ENCODE measurements around the gene TEX51.

TEX51 gene

GRCh38 chr2:126858436-126858835 lies 40.3 kb upstream of the TEX51 start:
- Histone ChIP-seq H3K4me3 (ENCODE audit: extremely low read depth, insufficient read depth, low read length, poor library complexity, severe bottlenecking) (no peak overlapping the region), H3K27ac (ENCODE audit: low read depth, low read length, severe bottlenecking) (no peak overlapping the region), H3K4me1 (ENCODE audit: control insufficient read depth, insufficient read depth, low read length, poor library complexity, severe bottlenecking) (no peaks in the 10 kb centered on the region), H3K9me3 (ENCODE audit: control insufficient read depth, low read length) (no peaks in the 10 kb centered on the region), H3K36me3 (ENCODE audit: control insufficient read depth, insufficient read depth, low read length) (no peaks in the 10 kb centered on the region)
- WGBS, 2 experiments (ENCODE audit: insufficient coverage in 2 of 2): 62 to 71% methylated on average over 2 of the region's 3 CpGs

GRCh38 chr2:126858991-126859390 lies 39.7 kb upstream of the TEX51 start:
- Histone ChIP-seq H3K27ac (ENCODE audit: low read depth, low read length, severe bottlenecking) (no peak overlapping the region), H3K9me3 (ENCODE audit: control insufficient read depth, low read length) (no peaks in the 10 kb centered on the region), H3K36me3 (ENCODE audit: control insufficient read depth, insufficient read depth, low read length) (no peaks in the 10 kb centered on the region), H3K4me3 (ENCODE audit: extremely low read depth, insufficient read depth, low read length, poor library complexity, severe bottlenecking) (no peak overlapping the region), H3K4me1 (ENCODE audit: control insufficient read depth, insufficient read depth, low read length, poor library complexity, severe bottlenecking) (no peaks in the 10 kb centered on the region)
- 73 to 100% methylated on average over 1 to 5 of the region's 5 CpGs for WGBS, 2 experiments (ENCODE audit: insufficient coverage in 2 of 2)

GRCh38 chr2:126859631-126860030 lies 39.1 kb upstream of the TEX51 start:
- Histone ChIP-seq H3K4me3 (ENCODE audit: extremely low read depth, insufficient read depth, low read length, poor library complexity, severe bottlenecking) (no peak overlapping the region), H3K9me3 (ENCODE audit: control insufficient read depth, low read length) (no peaks in the 10 kb centered on the region), H3K36me3 (ENCODE audit: control insufficient read depth, insufficient read depth, low read length) (no peaks in the 10 kb centered on the region), H3K4me1 (ENCODE audit: control insufficient read depth, insufficient read depth, low read length, poor library complexity, severe bottlenecking) (no peaks in the 10 kb centered on the region), H3K27ac (ENCODE audit: low read depth, low read length, severe bottlenecking) (no peak overlapping the region)

- Histone ChIP-seq H3K36me3 (ENCODE audit: control insufficient read depth, insufficient read depth, low read length) (no peaks in the 10 kb centered on the region), H3K4me1 (ENCODE audit: control insufficient read depth, insufficient read depth, low read length, poor library complexity, severe bottlenecking) (no peaks in the 10 kb centered on the region), H3K4me3 (ENCODE audit: extremely low read depth, insufficient read depth, low read length, poor library complexity, severe bottlenecking) (no peak overlapping the region), H3K27ac (ENCODE audit: low read depth, low read length, severe bottlenecking) (no peak overlapping the region), H3K9me3 (ENCODE audit: control insufficient read depth, low read length) (peaks cover 2% of the 10 kb centered on the region)
- 82% methylated on average over 1 of the region's 2 CpGs; no CpG with 5 or more reads in 1 of the 2 experiments for WGBS, 2 experiments (ENCODE audit: insufficient coverage in 2 of 2)
Measured at GRCh38 chr2:126860385-126860784, 38.3 kb upstream of the TEX51 start.

GRCh38 chr2:126862730-126863129 lies 36.0 kb upstream of the TEX51 start:
- Histone ChIP-seq H3K4me1 (ENCODE audit: control insufficient read depth, insufficient read depth, low read length, poor library complexity, severe bottlenecking) (no peaks in the 10 kb centered on the region), H3K4me3 (ENCODE audit: extremely low read depth, insufficient read depth, low read length, poor library complexity, severe bottlenecking) (no peak overlapping the region), H3K27ac (ENCODE audit: low read depth, low read length, severe bottlenecking) (no peak overlapping the region), H3K9me3 (ENCODE audit: control insufficient read depth, low read length) (peaks cover 5% of the 10 kb centered on the region), H3K36me3 (ENCODE audit: control insufficient read depth, insufficient read depth, low read length) (no peaks in the 10 kb centered on the region)
- 89% methylated on average over 1 of the region's 1 CpG; no CpG with 5 or more reads in 1 of the 2 experiments for WGBS, 2 experiments (ENCODE audit: insufficient coverage in 2 of 2)

- Histone ChIP-seq H3K27ac (ENCODE audit: low read depth, low read length, severe bottlenecking) (no peak overlapping the region), H3K4me3 (ENCODE audit: extremely low read depth, insufficient read depth, low read length, poor library complexity, severe bottlenecking) (no peak overlapping the region), H3K4me1 (ENCODE audit: control insufficient read depth, insufficient read depth, low read length, poor library complexity, severe bottlenecking) (no peaks in the 10 kb centered on the region), H3K36me3 (ENCODE audit: control insufficient read depth, insufficient read depth, low read length) (no peaks in the 10 kb centered on the region), H3K9me3 (ENCODE audit: control insufficient read depth, low read length) (peaks cover 5% of the 10 kb centered on the region)
- 67 to 89% methylated on average over 2 to 4 of the region's 5 CpGs for WGBS, 2 experiments (ENCODE audit: insufficient coverage in 2 of 2)
Measured at GRCh38 chr2:126863336-126864015, 35.2 kb upstream of the TEX51 start.

- 77 to 90% methylated on average over 3 of the region's 3 CpGs for WGBS, 2 experiments (ENCODE audit: insufficient coverage in 2 of 2)
- H3K4me3 ChIP-seq (ENCODE audit: extremely low read depth, insufficient read depth, low read length, poor library complexity, severe bottlenecking): no peak overlapping the region
- H3K4me1 ChIP-seq (ENCODE audit: control insufficient read depth, insufficient read depth, low read length, poor library complexity, severe bottlenecking): no peaks in the 10 kb centered on the region
- H3K27ac ChIP-seq (ENCODE audit: low read depth, low read length, severe bottlenecking): no peak overlapping the region
- H3K9me3 ChIP-seq (ENCODE audit: control insufficient read depth, low read length): peaks cover 5% of the 10 kb centered on the region
- no peaks in the 10 kb centered on the region for H3K36me3 ChIP-seq (ENCODE audit: control insufficient read depth, insufficient read depth, low read length)
Measured at GRCh38 chr2:126864861-126865260, 33.8 kb upstream of the TEX51 start.

- no peak overlapping the region for H3K27ac ChIP-seq (ENCODE audit: low read depth, low read length, severe bottlenecking)
- H3K4me1 ChIP-seq (ENCODE audit: control insufficient read depth, insufficient read depth, low read length, poor library complexity, severe bottlenecking): no peaks in the 10 kb centered on the region
- 88 to 96% methylated on average over 3 to 4 of the region's 4 CpGs for WGBS, 2 experiments (ENCODE audit: insufficient coverage in 2 of 2)
Measured at GRCh38 chr2:126866451-126866850, 32.2 kb upstream of the TEX51 start.

GRCh38 chr2:126874961-126875360 lies 23.7 kb upstream of the TEX51 start:
- peaks cover 10% of the 10 kb centered on the region for H3K9me3 ChIP-seq (ENCODE audit: control insufficient read depth, low read length)
- H3K4me3 ChIP-seq (ENCODE audit: extremely low read depth, insufficient read depth, low read length, poor library complexity, severe bottlenecking): no peak overlapping the region
- H3K36me3 ChIP-seq (ENCODE audit: control insufficient read depth, insufficient read depth, low read length): no peaks in the 10 kb centered on the region
- H3K27ac ChIP-seq (ENCODE audit: low read depth, low read length, severe bottlenecking): no peak overlapping the region
- H3K4me1 ChIP-seq (ENCODE audit: control insufficient read depth, insufficient read depth, low read length, poor library complexity, severe bottlenecking): no peaks in the 10 kb centered on the region
- 84 to 89% methylated on average over 3 of the region's 3 CpGs for WGBS, 2 experiments (ENCODE audit: insufficient coverage in 2 of 2)

More at GRCh38 chr2:126866451-126866850, 32.2 kb upstream of the TEX51 start:
- H3K9me3 ChIP-seq (ENCODE audit: control insufficient read depth, low read length): peaks cover 5% of the 10 kb centered on the region
- no peaks in the 10 kb centered on the region for H3K36me3 ChIP-seq (ENCODE audit: control insufficient read depth, insufficient read depth, low read length)
- H3K4me3 ChIP-seq (ENCODE audit: extremely low read depth, insufficient read depth, low read length, poor library complexity, severe bottlenecking): no peak overlapping the region

- H3K4me3 ChIP-seq (ENCODE audit: extremely low read depth, insufficient read depth, low read length, poor library complexity, severe bottlenecking): no peak overlapping the region
- H3K36me3 ChIP-seq (ENCODE audit: control insufficient read depth, insufficient read depth, low read length): no peaks in the 10 kb centered on the region
- no peak overlapping the region for H3K27ac ChIP-seq (ENCODE audit: low read depth, low read length, severe bottlenecking)
- H3K4me1 ChIP-seq (ENCODE audit: control insufficient read depth, insufficient read depth, low read length, poor library complexity, severe bottlenecking): no peaks in the 10 kb centered on the region
- 69 to 88% methylated on average over 4 of the region's 4 CpGs for whole genome bisulfite sequencing, 2 experiments (ENCODE audit: insufficient coverage in 2 of 2)
- H3K9me3 ChIP-seq (ENCODE audit: control insufficient read depth, low read length): peaks cover 10% of the 10 kb centered on the region
Measured at GRCh38 chr2:126876631-126877030, 22.1 kb upstream of the TEX51 start.

- WGBS, 2 experiments (ENCODE audit: insufficient coverage in 2 of 2): 92 to 100% methylated on average over 1 to 4 of the region's 5 CpGs
- Histone ChIP-seq H3K9me3 (ENCODE audit: control insufficient read depth, low read length) (peaks cover 10% of the 10 kb centered on the region), H3K36me3 (ENCODE audit: control insufficient read depth, insufficient read depth, low read length) (no peaks in the 10 kb centered on the region), H3K27ac (ENCODE audit: low read depth, low read length, severe bottlenecking) (no peak overlapping the region), H3K4me1 (ENCODE audit: control insufficient read depth, insufficient read depth, low read length, poor library complexity, severe bottlenecking) (no peaks in the 10 kb centered on the region), H3K4me3 (ENCODE audit: extremely low read depth, insufficient read depth, low read length, poor library complexity, severe bottlenecking) (no peak overlapping the region)
Measured at GRCh38 chr2:126877041-126877440, 21.6 kb upstream of the TEX51 start.

All from mesodermal cell (in vitro differentiated cells).